NCI-H2196 treated with DMSO at 0.1 percent for 48 hours (cell line): Measurements from ENCODE around the gene AKAP8L.

Source experiments
- DNase-seq: peaks from one replicate; lab custom pipeline; 2025; ENCODE audit not compliant: unreplicated experiment; lab: John Stamatoyannopoulos, UW

The AKAP8L gene

DNA sequence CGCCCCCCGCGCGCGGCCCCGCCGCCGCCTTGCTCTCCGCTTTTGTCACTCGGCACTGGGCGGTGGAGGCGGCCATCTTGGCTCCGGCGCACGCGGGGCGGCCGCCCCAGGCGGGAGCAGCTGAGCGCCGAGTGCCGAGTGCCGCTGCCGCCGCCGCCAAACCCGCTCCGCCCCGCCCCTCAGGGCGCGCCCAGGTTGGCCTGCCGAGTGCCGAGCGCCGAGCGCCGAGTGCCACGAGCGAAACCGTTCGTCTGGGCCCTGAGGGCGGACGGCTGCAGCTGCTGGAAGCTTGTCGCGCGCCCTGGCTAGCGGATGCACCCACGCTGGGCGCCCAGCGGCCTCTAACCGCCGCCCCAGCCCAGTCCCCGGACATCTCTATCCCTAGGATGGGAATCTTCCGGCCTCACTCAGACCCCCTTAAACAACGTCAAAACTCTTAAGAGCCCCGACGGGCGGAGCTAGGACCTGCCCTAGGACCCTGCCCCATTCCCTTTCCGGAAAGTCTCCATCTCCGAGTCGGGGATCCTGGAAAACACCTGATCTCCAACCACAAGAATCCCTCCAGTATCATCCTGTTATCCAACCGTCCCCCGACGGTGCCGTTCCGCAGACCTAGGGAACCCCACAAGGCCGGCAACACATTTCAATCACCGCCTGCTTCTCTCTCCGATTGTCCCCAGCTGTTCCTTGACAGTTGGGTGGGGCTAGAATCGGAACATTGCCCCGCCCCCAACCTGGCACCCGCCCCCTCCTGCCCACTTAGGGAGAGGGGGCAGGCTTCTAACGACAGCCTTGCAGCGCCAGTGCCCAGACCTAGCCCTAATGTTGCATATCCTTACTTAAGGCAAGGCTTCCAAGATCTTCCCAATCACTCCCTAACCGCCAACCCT lies 14.1 kb upstream of the AKAP8L start:
- DNase-seq, result peak; percentile 91

DNA sequence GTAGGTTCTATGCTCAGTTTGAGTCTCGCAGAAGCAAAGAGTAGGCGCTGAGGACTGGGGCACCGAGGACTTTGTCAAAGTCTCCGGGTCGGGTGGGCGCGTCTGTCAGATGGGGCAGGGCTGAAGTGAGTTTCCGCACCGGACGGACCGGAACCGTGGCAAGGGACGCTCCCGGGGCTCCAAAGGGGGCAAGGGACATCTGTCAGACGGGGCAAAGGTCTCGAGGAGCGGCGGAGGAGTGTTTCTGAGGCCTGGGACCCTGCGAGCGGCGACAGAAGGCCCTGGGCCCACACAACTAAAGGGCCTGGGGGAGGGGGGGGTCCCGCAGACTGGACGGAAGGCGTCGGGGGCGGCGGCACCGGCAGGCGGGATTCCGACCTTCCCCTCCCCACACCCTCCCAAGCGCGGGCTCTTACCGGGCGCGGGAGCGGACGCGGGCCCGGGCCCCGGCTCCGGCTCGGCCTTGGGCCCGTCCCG lies 13.3 kb upstream of the AKAP8L start:
- no peak for DNase-seq

DNA sequence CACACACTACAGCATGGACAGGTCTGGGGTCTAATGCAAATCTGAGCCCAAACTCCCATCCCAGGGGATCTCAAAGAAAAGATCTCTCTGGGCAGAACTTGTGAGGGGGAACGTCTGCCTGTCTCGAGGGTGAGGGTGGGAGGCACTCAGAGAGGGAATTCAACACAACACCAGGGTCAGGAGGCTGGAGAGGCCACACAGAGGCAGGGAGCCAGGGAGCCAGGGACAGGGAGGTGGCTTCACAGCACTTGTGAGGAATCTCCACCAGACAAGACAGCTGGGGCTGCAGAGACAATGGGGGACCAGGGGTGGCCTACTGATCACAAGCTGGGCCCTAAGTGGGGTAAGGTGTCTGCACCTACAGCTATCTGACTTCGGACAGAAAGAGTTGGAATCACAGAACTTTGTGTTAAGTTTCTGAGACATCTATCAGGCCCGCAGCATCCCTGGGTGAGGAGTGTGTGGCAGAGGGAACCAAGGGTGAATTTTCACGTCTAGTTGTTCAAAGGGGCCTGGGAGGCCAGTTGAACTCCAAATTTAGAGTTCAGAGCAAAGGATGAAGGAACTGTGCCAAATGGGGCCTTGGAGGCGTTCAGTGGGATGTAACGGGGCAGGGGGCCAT lies 12.7 kb upstream of the AKAP8L start:
- no peak for DNase-seq

DNA sequence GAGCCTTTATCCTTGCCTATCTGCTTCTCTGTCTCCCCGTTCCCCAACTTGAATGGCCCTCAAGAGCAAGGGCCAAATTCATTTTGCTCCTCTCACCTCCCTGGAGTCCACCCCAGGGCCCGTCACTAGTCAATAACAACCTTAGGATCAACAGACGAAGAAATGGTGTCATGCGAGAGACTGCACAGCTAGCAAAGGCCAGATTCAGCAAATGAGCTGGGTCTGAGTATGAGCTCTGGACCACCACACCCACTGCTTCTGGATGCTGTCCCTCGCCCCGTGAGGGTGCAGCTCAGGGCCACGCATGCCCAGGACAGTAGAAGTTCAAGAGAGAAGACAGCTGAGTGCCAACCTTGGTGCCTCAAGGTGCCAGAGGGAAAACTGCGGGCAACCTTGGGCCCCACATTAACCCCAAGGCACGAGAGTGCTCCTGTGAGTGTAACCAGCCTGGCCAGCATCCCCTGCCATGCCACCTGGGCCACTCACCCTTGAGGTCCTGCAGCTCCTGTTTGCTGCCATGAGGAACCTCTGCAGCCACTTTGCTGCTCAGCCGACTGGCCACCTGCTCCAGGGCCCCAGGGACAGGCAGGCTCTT lies 11.8 kb upstream of the AKAP8L start:
- DNase-seq, result no peak

DNA sequence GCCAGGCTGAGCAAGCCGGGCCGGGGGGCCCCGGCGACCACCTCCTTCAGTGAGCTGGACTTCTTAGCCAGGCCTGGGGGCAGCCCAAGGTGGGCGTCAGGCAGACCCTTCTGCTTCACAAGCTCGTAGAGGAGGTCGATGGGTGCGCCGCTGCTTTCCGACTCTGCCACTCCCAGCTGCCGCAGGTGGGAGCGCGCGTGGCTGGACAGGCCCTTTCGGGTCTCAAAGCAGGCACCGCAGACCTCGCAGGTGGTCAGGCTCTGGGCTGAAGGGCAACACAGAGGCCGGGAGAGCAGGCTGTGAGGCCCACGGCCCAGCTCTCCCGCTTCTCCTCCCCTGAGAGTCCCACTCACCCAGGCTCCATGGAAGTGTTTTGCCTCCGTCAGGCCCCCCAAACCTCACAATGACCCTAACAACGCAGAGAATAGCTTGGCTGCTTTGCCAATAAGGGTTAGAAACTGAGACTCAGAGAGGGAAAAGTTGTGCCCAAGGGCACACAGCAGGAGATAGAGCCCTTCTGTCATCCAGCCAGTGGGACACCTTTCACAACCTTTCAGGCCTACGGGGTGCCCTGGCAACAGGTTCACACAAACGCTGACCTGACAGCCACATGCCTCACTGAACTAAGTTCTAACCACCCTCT lies 11.2 kb upstream of the AKAP8L start:
- DNase-seq, result no peak

DNA sequence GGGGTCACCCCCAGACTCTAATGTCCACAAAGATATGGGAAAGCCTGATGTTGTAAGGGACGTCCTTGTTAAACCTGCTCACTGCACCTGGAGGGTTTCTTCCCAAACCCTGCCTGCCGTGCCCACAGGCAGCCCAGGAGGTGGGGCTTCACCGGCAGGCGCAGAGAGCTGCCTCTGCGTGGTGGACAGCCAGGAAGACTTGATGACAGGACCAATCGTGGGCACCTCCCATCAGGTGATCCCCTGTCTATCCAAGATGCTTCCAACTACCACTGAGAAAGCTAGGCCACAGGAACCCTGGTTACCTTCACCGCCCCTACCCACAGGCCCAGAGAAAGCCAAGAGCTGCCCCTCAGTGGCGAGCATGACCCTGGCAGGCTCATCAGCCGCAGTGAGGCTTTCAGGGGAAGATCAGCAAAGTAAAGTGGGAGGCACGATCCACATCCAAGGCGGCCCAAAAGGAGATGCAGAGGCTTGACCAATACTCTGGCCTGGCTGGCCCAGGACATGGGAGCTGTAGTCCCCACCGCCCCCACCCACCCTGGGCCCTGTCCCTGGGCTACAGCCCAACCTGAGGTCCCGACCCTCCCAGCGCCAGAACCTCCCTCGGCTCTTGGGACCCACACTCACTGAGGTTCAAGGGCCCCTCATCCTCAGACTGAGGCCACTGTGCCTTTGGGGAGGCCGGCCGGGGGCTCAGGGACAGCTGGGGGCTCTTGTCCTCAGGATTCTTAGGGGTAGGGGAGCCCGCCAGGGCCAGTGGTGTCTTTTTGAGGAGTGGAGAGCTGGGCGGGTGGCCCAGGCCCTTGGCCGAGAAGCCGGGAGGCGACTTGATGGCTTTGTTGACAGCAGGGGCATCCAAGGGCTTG lies 10.4 kb upstream of the AKAP8L start:
- DNase-seq, result no peak

DNA sequence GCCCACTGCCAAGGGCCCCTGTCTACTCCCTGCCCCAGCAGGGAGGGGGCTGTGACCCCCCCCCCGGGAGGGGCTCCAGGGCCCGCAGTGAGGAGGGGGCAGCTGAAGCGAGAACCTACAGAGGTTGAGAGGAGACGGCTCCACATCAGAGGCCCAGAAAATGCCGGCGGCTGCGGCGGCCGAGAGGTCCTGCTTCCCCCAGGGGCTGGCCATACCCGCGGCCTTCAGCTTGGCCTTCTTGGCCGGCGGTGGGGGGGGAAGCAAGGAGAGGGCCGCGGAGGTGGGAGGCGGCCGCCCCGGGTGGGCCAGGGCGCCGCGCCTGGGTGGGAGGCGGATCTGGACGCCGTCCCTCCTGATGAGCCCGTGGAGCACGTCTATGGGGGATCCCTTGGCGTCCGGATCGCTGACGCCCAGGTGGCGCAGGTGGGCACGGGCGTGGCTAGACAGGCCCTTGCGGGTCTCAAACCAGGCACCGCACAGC lies 9.2 kb upstream of the AKAP8L start:
- DNase-seq, result no peak

DNA sequence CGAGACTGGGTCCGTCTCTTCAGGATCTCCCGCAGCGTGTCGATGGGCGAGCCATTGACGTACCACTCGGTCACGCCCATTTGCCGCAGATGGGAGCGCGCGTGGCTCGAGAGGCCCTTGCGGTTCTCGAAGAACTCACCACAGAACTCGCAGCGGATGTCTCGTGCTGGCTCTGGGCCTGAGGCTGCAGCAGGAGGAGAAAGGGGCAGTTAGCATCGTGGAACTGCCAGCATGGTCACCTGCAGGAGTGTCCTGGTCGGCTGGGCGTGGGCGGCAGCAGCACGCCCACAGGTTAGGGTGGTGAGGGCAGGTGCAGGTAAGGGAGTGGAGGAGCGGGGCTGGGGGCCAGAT lies 8.5 kb upstream of the AKAP8L start:
- no peak for DNase-seq

DNA sequence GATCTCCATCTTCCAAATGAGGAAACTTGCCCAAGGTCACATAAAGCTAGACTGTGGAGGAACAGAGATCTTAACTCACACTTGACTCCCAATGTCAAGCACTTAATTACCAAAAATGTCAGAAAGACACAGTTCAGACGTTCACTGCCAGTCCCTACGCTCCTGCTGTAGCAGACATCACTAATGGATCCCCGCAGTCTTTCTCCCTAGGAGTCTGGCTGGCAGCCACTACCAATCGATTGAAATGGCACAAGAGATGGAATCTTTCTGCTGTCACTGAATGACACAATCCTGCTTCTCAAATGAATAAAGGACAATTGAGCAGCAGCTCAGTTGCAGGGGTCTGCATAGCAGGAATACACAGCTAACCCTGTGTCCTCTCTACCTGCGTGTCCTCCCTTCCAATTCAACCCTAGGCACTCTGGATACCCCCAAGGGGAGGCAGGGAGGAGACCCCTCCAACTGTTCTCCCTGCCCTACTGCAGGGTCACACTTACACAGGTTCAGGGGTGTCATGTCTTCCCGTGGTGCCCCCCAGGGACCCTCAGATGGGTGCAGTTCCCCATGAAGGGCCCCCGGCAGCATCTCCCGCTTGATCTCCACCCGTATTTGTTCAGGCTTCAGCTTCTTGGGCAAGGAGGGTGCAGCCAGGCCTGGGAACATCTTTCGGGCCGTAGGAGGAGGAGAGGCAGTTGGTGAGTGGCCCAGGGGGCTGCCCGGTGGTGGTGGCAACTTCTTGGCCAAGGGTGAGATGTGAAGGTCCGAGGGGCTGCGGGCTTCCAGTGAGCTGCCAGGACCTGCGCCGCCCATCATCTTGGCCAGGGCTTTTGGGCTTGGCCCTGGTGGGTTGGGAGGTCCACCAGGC lies 7.9 kb upstream of the AKAP8L start:
- DNase-seq, result no peak

DNA sequence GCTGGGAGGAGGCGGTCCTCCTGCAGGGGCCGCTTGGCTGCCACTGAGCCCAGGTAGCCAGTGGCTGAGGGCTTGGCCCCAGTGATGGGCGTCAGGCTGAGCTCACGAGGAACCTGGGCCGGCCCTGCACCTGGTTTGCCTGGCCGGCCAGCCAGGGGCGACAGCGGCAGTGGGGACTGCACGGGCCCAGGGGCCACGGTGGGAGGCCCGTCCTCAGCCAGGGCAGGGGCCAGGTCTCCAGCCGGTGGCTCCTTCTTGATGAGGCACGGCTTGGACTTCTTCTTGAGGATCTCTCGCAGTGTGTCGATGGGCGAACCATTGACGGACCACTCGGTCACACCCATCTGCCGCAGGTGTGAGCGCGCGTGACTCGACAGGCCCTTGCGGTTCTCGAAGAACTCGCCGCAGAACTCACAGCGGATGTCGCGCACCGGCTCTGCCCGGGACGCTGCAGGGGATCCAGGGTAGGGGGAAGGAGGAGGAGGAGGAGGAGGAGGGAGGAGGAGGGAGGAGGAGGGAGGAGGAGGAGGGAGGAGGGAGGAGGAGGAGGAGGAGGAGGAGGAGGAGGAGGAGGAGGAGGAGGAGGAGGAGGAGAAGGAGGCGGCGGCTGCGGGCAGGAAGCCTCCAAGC lies 6.6 kb upstream of the AKAP8L start:
- DNase-seq, result no peak

DNA sequence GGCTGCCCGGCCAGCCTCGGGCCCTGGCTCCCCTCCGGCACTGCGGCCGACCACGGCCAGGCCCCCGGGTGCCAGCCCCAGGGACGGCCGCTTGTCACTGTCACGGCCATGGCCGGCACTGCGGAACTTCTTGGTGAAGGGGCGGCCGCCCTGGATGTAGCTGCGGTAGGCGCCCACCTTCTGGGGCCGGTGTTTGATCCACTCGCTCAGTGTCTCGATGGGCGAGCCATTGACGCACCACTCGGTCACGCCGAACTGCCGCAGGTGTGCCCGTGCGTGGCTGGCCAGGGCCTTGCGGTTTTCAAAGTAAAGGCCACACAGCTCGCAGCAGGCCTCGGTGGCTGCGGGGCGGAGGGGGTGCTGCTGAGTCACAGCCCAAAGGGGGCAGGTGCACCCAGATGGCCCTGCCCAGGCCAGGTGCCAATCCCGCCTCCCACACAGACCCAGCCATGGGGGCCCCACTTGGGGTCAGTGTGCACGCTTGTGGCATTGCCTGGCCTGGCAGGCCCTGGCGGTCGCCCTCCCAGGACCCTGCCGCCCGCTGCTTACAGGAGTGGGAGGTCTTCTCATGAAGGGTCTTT lies 6.0 kb upstream of the AKAP8L start:
- no peak for DNase-seq

DNA sequence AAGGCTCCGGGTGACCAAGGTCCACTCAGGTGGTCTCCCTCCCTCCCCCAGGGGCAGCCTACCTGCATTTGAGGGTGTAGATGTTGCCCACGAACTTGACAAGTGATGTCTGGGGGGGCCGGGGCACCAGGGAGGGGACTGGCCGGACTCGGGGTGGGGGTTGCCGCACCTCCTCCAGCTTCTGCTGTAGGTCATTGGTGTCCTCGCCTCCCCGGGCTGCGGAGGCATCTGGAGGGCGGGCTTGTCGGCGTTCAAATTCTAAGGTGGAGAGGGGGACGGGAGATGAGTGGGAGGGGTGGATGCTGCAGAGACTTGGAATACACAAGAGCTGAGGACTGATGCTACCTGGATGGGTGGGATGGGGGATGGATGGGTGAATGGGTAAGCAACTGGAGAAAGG lies 5.3 kb upstream of the AKAP8L start:
- no peak for DNase-seq

DNA sequence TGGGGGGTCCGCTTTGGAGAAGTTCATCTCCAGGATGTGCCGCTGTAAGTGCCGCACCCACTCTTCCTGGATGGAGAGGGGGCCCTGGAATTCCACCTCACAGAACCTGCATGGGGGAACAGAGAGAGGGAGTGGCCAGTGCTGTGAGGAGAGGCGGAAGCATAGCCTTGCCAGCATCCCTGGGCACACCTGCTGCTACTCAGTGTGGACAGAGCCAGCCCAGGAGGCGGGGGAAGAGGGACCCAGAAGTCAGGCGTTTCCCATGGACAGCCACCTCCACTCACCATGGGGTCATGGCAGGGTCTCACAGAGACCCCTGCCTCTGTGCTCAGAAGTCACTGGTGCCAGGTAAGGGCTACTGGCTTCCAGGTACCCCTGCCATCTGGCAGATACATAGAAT lies 4.3 kb upstream of the AKAP8L start:
- no peak for DNase-seq

DNA sequence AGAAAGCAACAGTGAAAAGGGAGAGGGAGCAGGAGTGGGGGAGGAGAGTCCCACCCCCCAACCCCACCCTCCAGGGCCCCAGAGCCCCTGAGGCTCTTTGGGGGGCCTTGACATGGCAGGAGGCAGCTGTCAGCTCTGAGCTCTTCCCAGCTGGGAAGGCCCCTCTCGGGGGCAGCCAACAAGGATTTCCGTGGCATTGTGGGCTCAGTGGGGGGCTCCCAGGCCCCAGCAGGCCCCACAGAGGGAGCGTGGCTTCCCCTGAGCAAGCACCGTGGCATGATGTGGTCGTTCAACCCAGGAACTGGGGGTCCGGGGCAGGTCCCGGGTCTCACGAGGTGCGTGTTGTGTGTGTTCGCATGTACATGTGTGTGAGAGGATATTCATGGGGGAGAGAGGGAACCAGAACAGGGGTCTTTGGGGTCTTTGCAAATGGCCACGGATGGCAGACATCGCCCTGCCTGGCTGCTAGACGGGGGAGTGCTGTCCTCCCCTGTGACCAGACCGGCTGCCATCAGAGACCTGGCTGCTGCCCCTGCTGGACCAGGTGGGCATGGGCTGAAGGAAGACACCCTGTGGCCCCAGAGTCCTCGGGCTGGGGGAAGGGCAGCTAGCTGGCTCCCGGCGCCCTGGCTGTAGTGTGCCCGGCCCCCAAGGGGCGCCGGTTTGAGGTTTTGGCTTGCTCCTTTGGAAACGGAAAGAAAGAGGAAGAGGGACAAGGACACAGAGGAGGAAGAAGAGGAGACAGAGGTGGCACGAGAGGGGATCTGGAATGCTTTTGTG lies 3.7 kb upstream of the AKAP8L start:
- no peak for DNase-seq

DNA sequence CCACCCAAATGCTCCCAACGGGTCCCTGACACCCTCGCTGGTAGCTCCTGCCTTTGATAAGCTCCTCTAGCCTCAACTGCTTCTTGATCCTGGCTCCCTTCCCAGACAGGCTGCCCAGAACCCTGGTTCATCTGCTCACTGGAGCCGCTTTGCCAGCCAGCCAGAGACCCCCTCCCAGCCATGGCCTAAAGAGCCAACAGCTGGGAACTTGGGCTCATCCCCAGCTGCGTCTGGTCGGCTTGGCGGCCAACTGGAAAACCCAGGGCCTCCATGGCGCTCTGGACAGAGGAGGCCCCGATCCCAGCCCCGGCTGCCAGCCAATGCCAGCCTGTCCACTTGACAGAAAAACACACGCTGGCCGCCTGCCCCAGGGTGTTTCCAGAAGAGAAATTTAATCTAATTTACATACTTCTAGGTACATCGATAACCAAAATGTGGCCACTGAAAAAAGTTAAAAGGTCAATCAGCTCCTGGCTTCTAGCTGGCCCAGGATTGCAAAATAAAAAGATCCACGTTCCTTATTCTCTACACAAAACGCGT lies 3.0 kb upstream of the AKAP8L start:
- DNase-seq, result peak; percentile 81

DNA sequence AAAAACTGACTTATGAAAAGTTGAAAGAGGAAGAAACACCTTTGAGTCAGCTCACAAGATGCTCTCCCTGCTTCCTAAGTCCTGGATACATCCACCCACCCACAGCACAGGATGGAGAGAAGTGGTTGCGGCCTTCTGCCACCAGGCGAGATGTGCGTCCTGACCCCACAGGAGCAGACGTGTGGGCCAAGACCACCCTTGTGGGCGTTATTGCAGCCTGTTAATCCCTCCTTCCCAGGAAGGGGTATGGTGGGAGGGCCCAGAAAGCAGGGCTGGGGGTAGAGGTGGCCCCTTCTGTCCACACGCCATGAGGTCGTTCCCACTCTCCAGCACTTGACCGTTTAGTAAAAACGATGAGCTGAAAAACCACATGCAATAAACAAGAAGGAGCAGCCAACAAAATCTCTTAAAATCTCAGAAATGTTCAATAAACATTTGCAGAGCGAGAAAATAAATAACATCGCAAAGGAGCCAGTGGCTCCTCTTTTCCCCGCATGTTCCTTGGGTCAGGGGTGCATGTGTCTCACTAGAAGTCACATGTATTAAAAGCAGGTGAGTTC lies 2.4 kb upstream of the AKAP8L start:
- no peak for DNase-seq

DNA sequence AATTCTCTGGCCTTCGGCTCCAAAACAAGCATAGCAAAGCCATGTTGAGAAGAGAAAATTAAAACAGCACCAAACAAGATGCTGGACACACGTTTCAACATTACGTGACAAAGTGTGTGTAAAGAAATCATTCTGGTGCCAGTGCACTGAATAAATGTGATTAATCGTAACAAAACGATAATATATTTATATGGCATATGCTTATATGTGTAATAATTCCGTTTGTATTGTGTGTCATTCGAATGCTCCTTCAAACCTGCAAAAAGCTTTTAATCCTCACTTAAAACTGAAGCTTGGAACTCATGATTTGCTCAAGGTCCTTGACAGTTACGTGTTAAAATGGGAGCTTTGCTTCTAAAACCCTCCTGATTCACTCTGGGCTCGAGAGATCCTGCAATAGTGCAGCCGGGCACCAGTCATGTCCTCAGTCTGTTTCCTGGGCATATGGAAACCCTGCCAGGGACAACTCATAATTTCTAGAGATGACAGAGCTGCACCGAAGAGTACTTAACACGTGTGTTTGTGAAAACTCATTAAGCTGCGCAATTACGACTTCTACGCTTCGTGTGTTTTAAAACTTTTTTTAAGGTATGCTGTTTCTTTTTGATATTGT lies 731 bp upstream of the AKAP8L start:
- DNase-seq, result no peak
